GM23248 (cell line): ENCODE results near the gene LSM14A.

Experiments used
- EZH2 ChIP-seq: fragments of 200-600 bp; sonication (generic); IDR thresholded peaks from 2 replicates; pipeline ENCODE4 v1.6.1; 2018; ENCODE audit warnings: antibody characterized with exemption, mild to moderate bottlenecking; ENCODE audit not compliant: insufficient read depth, poor library complexity, severe bottlenecking
- EZH2phosphoT487 ChIP-seq: fragments of 200-600 bp; sonication (generic); IDR thresholded peaks from 2 replicates; pipeline ENCODE4 v1.6.1; 2018; ENCODE audit warnings: antibody characterized with exemption, moderate library complexity, mild to moderate bottlenecking, low read depth; ENCODE audit not compliant: insufficient read depth

- no peak for TF ChIP-seq EZH2
- TF ChIP-seq EZH2phosphoT487 = no peak
Observed at GRCh38 chr19:34188408-34188807, 16.1 kb downstream of the LSM14A start.
